ENCODE data around the gene CGGBP1.
A peak's percentile ranks its signal among the peaks of the same experiment; 100 is the strongest.

CGGBP1 gene

DNA sequence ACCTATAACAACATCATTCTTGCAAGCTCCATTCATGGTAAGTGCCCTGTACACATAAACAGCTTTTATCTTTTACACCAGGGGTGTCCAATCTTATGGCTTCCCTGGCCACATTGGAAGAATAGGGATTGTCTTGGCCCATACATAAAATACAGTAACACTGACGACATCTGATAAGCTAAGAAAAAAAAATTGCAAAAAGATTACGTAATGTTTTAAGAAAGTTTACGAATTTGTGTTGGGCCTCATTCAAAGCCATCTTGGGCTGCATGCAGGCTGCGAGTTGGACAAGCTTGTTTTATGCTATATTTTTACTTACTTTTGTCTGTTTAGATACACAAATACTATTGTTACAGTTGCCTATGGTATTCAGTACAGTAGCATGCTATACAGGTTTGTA is 31.9 kb upstream of the CGGBP1 start:
- Mint-ChIP-seq H3K36me3 (ENCODE audit: low read depth) (peaks cover 74% of the 10 kb centered on the region), H3K4me1 (no peaks in the 10 kb centered on the region), H3K9me3 (peaks cover 16% of the 10 kb centered on the region), H3K27ac (no peak overlapping the region), H3K27me3 (ENCODE audit: low read depth) (no peaks in the 10 kb centered on the region), H3K4me3 (no peak overlapping the region)
- TF ChIP-seq CTCF (IDR thresholded peaks at IDR 0.05; ENCODE audit: unreplicated experiment in 3 of 3), result no peak

GRCh38 chr3:88084097-88084501 is 25.3 kb upstream of the CGGBP1 start:
- no peak overlapping the region for H3K4me3 Mint-ChIP-seq
- H3K27ac Mint-ChIP-seq, result peak overlapping the region in 1 of 3 experiments; percentile 16
- H3K9me3 Mint-ChIP-seq, result peaks cover 17% of the 10 kb centered on the region
- no peaks in the 10 kb centered on the region for H3K27me3 Mint-ChIP-seq (ENCODE audit: low read depth)
- peaks cover 9% of the 10 kb centered on the region for H3K4me1 Mint-ChIP-seq
- no peak for TF ChIP-seq CTCF (IDR thresholded peaks at IDR 0.05; ENCODE audit: unreplicated experiment in 3 of 3)
- peaks cover 50% of the 10 kb centered on the region for H3K36me3 Mint-ChIP-seq (ENCODE audit: low read depth)

GRCh38 chr3:88082854-88083253 is 24.0 kb upstream of the CGGBP1 start:
- Mint-ChIP-seq H3K36me3 (ENCODE audit: low read depth) (peaks cover 52% of the 10 kb centered on the region), H3K27ac (no peak overlapping the region), H3K4me1 (peaks cover 9% of the 10 kb centered on the region), H3K9me3 (peaks cover 17% of the 10 kb centered on the region), H3K4me3 (no peak overlapping the region), H3K27me3 (ENCODE audit: low read depth) (no peaks in the 10 kb centered on the region)
- TF ChIP-seq CTCF (IDR thresholded peaks at IDR 0.05; ENCODE audit: unreplicated experiment in 3 of 3), result no peak

DNA sequence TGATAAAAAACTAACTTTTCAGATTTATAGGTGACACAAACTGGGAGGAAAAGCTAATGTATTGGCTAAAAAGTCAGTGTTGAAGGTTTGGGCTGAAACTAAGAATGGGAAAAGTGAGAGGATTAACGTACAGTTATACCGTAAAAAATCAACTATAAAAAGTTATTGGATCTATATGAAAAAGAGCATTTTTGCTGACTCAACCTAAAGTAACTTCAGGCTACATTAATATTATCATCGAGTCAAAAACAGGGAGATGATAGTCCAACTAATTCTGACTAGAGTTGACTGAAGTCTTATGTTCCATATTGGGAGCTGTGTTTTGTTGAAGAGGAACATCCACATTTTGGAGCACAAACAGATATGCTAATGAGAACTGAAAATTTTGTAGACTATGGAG is 20.1 kb upstream of the CGGBP1 start:
- no peaks in the 10 kb centered on the region for H3K27me3 Mint-ChIP-seq (ENCODE audit: low read depth)
- H3K36me3 Mint-ChIP-seq (ENCODE audit: low read depth), result peaks cover 66% of the 10 kb centered on the region
- H3K27ac Mint-ChIP-seq, result no peak overlapping the region

GRCh38 chr3:88076712-88077111 is 17.9 kb upstream of the CGGBP1 start:
- Mint-ChIP-seq H3K27ac (no peak overlapping the region), H3K4me1 (no peaks in the 10 kb centered on the region), H3K36me3 (ENCODE audit: low read depth) (peaks cover 70% of the 10 kb centered on the region), H3K9me3 (peaks cover 20% of the 10 kb centered on the region), H3K27me3 (ENCODE audit: low read depth) (no peaks in the 10 kb centered on the region), H3K4me3 (no peak overlapping the region)
- no peak for TF ChIP-seq CTCF (IDR thresholded peaks at IDR 0.05; ENCODE audit: unreplicated experiment in 3 of 3)

More for the DNA sequence above, 20.1 kb upstream of the CGGBP1 start:
- H3K9me3 Mint-ChIP-seq, result peaks cover 17% of the 10 kb centered on the region
- no peak for TF ChIP-seq CTCF (IDR thresholded peaks at IDR 0.05; ENCODE audit: unreplicated experiment in 3 of 3)
- no peak overlapping the region for H3K4me3 Mint-ChIP-seq
- no peaks in the 10 kb centered on the region for H3K4me1 Mint-ChIP-seq

DNA sequence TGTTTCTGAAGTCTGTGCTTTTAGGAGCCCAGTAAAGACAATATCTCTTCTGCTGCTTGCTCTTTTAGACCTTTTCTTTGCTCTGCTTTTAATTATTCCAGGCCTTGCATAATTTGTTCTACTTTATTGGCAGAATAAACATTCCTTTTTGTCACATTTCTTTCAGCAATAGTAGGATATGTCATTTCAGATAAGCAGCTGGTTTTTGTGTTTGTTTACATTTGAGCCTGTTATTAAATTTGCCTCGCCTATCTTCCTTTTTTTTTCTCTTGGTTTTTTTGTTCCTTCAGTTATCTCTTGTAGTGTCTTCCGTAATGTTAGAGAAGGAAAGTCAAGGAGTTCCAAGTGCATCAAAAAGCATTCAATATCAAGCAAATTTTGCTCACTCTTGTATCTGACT is 16.7 kb upstream of the CGGBP1 start:
- TF ChIP-seq CTCF (IDR thresholded peaks at IDR 0.05; ENCODE audit: unreplicated experiment in 3 of 3), result no peak
- Mint-ChIP-seq H3K4me3 (no peak overlapping the region), H3K36me3 (ENCODE audit: low read depth) (peaks cover 67% of the 10 kb centered on the region), H3K4me1 (no peaks in the 10 kb centered on the region), H3K27me3 (ENCODE audit: low read depth) (no peaks in the 10 kb centered on the region), H3K9me3 (peaks cover 12% of the 10 kb centered on the region), H3K27ac (no peak overlapping the region)
